Fibroblast of peridontal ligament (primary cell): ENCODE results near the gene MEST.
"Not testable (repeated sequence)": the region's sequence is repeated elsewhere in the genome, so short reads cannot be mapped to it uniquely, and the experiment has no call there.

ENCODE experiments used
- DNase-seq: peaks from one replicate; pipeline ENCODE4 v3.0.0-alpha.2; 2010; ENCODE audit errors: extremely low read depth

MEST gene, protein sequence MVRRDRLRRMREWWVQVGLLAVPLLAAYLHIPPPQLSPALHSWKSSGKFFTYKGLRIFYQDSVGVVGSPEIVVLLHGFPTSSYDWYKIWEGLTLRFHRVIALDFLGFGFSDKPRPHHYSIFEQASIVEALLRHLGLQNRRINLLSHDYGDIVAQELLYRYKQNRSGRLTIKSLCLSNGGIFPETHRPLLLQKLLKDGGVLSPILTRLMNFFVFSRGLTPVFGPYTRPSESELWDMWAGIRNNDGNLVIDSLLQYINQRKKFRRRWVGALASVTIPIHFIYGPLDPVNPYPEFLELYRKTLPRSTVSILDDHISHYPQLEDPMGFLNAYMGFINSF

DNA sequence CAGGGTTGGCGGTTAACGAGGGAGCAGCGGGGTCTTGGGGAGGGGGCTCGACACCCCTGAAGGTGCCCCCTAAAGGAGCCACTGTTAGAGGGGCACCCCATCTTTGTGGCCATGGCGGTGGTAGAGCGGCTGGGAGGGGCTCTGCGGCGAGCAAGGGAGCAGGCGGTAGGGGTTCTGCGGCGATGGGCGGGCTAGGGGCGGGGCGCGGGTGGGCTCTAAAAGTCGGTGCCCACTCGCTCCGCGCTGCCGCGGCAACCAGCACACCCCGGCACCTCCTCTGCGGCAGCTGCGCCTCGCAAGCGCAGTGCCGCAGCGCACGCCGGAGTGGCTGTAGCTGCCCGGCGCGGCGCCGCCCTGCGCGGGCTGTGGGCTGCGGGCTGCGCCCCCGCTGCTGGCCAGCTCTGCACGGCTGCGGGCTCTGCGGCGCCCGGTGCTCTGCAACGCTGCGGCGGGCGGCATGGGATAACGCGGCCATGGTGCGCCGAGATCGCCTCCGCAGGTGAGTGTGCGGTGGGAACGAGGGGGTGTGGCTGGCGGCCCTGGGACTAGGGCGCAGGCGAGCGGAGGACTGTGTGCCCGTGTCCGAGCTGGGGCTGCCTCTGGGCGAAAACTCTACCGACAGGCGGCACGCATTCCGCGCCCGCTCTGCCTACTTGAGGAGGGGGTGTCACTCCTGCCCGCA lies at the start of gene MEST:
Gene MEST (plus strand): TSS at position 245 of the 682 bp plus-strand sequence. CDS start 229 bp downstream, at position 474.
- DNase-seq: no peak

GRCh38 chr7:130442601-130443000 lies 49.3 kb upstream of the MEST start:
- no peak for DNase-seq

DNA sequence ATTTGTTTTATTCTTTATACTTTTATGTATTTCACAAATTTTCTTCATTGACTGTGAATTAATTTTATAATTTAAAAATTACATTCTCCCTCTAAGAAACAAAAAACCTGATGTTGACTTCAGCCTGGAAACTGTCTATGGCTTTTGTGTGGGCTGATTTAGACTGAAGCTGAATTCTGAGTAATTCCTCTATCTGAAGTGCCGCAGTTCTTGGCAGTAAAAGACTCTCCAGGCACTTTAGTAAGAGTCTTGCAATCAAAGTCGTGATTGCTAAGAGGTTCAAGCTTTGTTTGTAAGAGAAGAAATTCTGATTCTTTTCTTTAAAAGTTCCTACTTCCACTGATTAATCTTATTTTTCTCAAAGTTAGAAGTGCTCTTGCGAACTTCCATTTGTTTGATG lies 47.7 kb upstream of the MEST start:
- peak; percentile 84 for DNase-seq

- DNase-seq: peak; percentile 13
Observed at GRCh38 chr7:130444751-130445407, 47.0 kb upstream of the MEST start.

- no peak for DNase-seq
Observed at GRCh38 chr7:130446259-130446658, 45.6 kb upstream of the MEST start.

GRCh38 chr7:130451344-130451743 lies 40.5 kb upstream of the MEST start:
- DNase-seq: not testable (repeated sequence)

GRCh38 chr7:130452951-130453350 lies 38.9 kb upstream of the MEST start:
- peak; percentile 21 for DNase-seq

GRCh38 chr7:130454959-130455358 lies 36.9 kb upstream of the MEST start:
- DNase-seq: no peak

- peak; percentile 48 for DNase-seq
Observed at GRCh38 chr7:130458257-130458656, 33.6 kb upstream of the MEST start.

- DNase-seq: no peak
Observed at GRCh38 chr7:130461272-130461671, 30.6 kb upstream of the MEST start.

DNA sequence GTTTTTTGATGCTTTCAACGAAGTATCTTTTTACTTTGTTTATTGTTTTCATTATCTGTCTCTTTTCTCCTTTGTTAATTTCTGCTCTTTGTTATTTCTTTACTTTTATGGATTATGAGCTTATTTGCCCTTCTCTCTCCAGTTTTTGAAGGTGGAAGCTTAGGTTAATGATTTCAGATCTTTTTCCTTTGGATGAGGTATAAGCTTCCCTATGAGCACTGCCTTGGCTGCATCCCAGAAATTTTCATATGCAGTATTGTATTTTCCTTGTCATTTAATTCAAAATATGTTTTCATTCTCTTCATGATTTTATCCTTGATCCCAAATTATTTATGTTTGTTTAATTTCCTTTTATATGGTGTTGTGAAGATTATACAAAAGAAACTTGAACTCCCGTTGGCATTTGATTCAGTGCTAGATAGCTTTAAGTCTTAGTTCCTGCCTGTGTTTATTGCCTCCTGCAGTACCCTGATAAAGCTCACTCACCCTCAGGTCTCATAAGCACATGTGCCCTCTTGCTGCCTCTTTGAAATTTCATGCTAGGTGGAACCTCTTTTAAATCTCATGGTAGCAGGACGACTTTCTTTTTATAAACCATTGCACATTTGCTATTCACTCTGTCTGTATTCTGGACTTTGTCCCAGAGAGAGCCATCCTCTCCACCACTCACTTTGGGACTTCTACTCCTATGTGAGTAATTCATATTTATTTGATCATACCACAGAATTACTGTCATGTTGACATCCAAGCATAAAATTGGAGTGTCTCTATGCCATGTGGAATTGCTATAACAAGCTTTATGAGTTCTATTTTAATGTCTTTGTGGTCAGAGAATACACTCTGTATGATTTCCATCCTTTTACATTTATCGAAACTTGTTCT lies 28.1 kb upstream of the MEST start:
- no peak for DNase-seq

DNA sequence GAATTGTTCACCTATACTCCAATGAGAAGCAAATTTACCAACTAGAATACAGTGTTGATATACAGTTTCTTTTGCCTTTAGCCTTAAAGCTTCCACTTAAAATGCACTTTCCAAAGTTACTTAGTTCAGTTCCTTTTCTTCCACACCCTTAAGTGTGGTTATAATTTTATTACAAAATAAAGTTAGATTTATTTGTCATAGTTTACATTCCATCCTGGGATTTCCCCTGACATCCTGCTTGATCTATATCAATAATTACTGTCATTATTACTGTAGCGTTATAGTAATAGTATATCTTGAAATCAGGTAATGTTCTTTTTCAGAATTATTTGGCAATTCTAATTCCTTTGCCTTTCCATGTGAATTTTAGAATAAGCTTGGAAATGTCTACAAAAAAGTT lies 23.3 kb upstream of the MEST start:
- DNase-seq: no peak

DNA sequence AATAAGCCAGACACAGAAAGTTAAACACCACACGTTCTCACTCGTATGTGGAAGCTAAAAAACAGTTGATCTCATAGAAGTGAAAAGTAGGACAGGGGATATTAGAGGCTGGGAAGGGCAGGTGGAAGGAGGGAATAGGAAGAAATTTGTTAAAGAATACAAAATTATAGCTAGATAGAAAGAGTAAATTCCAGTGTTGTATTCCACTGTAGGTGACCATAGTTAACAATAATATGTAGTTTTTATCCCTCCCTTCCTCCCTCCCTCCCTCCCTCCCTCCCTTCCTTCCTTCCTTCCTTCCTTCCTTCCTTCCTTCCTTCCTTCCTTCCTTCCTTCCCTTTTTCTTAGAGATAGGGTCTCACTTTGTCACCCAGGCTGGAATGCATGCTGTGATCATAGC lies 19.9 kb upstream of the MEST start:
- no peak for DNase-seq

DNA sequence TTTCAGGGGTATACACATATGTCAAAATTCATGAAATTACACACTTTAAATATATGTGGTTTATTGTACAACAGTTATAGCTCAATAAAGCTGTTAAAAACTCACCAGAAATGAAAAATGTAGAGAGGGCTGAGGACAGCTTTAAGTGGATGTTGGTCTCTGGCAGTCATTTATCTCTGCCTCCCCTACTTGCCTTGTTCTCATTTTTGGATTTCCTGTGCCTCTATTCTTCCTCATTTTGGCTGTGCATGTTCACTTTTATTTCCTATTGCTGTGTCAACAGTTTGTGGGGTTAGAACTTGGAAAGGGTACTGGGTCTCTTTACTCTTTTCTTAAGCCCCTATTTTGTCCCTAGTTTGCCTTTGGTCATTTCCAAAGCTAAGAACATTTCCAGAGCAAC lies 18.6 kb upstream of the MEST start:
- DNase-seq: no peak

GRCh38 chr7:130473876-130474275 lies 18.0 kb upstream of the MEST start:
- no peak for DNase-seq

DNA sequence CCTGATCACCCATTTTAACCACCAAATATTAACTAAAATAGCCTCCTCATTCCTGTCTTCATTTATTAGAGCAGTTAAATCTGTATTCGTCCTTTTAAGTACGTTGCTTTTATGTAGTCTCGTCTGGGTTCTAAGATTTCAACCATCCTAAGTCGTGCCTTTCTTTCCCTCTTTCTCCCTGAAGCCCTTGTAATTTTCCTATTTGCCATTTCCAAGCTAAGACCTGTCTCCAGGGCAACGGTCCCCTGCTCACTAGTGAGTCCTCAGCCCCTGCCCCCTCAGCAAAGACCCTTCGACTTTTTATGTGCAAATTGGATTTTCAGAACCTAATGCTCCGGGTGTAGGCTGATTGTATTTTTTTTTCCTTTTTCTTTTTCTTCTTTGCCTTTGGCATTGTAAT lies 16.1 kb upstream of the MEST start:
- no peak for DNase-seq

- peak; percentile 59 for DNase-seq
Observed at GRCh38 chr7:130476297-130477150, 15.4 kb upstream of the MEST start.

DNA sequence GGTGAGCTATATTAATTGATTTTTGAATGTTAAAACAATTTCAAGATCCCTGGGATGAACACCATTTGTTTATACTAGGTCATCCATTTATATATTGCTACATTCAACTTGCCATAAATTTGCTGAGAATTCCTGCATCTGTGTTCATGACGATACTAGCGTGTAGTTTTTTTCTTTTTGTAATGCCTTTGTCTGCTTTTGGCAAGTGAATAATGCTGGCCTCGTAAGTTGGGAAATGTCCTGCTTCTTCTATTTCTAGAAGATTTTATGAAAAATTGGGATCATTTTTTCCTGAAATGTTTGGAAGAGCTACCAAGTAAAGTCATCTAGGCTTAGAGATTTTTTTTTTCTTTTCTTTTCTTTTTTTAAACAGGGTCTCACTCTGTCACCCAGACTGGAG lies 12.9 kb upstream of the MEST start:
- no peak for DNase-seq

DNA sequence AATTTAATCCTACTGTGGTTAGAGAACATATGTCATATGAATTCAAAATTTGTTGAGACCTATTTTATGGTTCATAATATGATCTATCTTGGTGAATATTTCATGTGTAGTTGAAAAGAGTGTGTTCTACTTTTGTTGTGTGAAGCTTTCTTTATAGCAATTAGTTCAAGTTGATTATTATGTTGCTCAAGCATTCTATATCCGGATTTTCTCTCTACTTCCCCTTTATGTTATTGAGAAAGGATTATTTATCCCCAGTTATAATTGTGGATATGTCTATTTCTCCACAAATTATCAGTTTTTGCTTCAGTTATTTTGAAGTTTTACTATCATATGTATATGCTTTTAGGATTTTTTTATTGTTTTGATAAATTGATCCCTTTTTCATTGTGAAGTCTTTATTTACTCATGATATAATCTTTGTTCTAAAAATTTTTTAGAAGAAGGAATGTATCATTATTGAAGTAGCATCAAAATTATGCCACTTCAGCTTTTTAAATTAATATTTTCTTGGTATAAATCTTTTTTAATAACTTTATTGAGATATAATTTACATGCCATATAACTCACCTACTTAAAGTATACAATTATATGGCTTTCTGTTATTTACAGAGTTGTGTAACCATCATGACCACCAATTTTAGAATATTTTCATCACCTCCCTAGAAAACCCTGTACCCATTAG lies 12.0 kb upstream of the MEST start:
- no peak for DNase-seq

DNA sequence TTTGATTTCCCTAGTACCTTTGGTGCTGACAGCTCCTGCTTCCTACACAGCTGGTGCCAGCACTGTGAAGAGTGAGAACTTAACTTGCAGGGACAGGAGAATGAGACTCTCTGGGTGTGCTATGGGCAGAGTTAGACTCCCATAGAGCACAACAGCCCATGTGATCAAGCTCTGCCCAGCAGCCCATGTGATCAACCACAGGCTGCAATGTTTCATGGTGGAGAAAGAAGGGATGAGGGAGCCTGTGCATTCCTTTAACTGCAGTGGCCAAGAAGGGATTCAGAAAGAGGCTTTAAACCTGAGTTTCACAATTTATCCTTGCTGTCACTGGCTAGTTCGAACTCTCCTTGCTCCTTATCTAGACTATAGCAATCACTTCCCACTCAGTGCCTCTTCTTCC lies 10.0 kb upstream of the MEST start:
- DNase-seq: peak; percentile 50
